GM23338 (cell line): ENCODE results near the gene LIPG. TPM values are rescaled to one million over a fixed set of nuclear protein-coding genes. Genes with fewer than 3 reads are reported as not detected.

Source experiments
- ATAC-seq: fragments of 200-7000 bp; cut with Tn5 transposase; 3 replicates; pipeline ENCODE4 v1.9.1; 2020
- DNase-seq: peaks from one replicate; pipeline ENCODE4 v3.0.0-alpha.2; 2015; ENCODE audit warnings: low spot score
- H2AFZ ChIP-seq: fragments of 200-600 bp; sonication (generic); 2 replicates; pipeline ENCODE4 v1.8.0; 2016; ENCODE audit warnings: antibody characterized with exemption, mild to moderate bottlenecking, moderate library complexity
- H3F3A ChIP-seq: fragments of 200-600 bp; sonication (generic); replicated peaks from 2 replicates; pipeline ENCODE4 v1.8.0; 2017; ENCODE audit warnings: antibody characterized with exemption, mixed run types, low read depth
- H3K27ac ChIP-seq: fragments of 200-600 bp; sonication (generic); 2 replicates; pipeline ENCODE4 v1.6.1; 2016; ENCODE audit warnings: low read depth
- H3K27me3 ChIP-seq: fragments of 200-600 bp; sonication (generic); 2 replicates; pipeline ENCODE4 v1.8.0; 2016; ENCODE audit warnings: mild to moderate bottlenecking, mixed run types, moderate library complexity; ENCODE audit not compliant: insufficient read depth
- H3K36me3 ChIP-seq: fragments of 200-600 bp; sonication (generic); 2 replicates; pipeline ENCODE4 v1.8.0; 2016; ENCODE audit warnings: mild to moderate bottlenecking; ENCODE audit not compliant: insufficient read depth
- H3K4me1 ChIP-seq: fragments of 200-600 bp; sonication (generic); 2 replicates; pipeline ENCODE4 v1.8.0; 2016; ENCODE audit warnings: mild to moderate bottlenecking, moderate library complexity; ENCODE audit not compliant: insufficient read depth
- H3K4me2 ChIP-seq: fragments of 200-600 bp; sonication (generic); 2 replicates; pipeline ENCODE4 v1.7.1; 2017; ENCODE audit warnings: mixed run types
- H3K4me3 ChIP-seq: fragments of 200-600 bp; sonication (generic); 2 replicates; pipeline ENCODE4 v1.6.1; 2016; ENCODE audit warnings: mixed run types
- H3K79me2 ChIP-seq: fragments of 200-600 bp; sonication (generic); replicated peaks from 2 replicates; pipeline ENCODE4 v1.8.0; 2017; ENCODE audit warnings: mild to moderate bottlenecking; ENCODE audit not compliant: insufficient read depth
- H3K9me2 ChIP-seq: fragments of 200-600 bp; sonication (generic); 2 replicates; pipeline ENCODE4 v1.8.0; 2017; ENCODE audit not compliant: insufficient read depth
- H4K20me1 ChIP-seq: fragments of 200-600 bp; sonication (generic); replicated peaks from 2 replicates; pipeline ENCODE4 v1.8.0; 2017; ENCODE audit warnings: mild to moderate bottlenecking; ENCODE audit not compliant: insufficient read depth
- H3K27ac Mint-ChIP-seq: 2 replicates; pipeline ENCODE4 v1.8.0; 2020; ENCODE audit warnings: inconsistent platforms, mild to moderate bottlenecking, moderate library complexity, mixed read lengths
- H3K27me3 Mint-ChIP-seq: 3 replicates; pipeline ENCODE4 v1.8.0; 2022; ENCODE audit warnings: low read depth, mild to moderate bottlenecking, moderate library complexity, mixed read lengths, inconsistent platforms; ENCODE audit not compliant: insufficient read depth, poor library complexity
- H3K36me3 Mint-ChIP-seq: 3 replicates; pipeline ENCODE4 v1.8.0; 2021; ENCODE audit warnings: low read depth, mild to moderate bottlenecking, inconsistent platforms, moderate library complexity, mixed read lengths
- H3K4me1 Mint-ChIP-seq: 3 replicates; pipeline ENCODE4 v1.8.0; 2020; ENCODE audit warnings: mild to moderate bottlenecking, inconsistent platforms, mixed read lengths
- H3K4me3 Mint-ChIP-seq: 3 replicates; pipeline ENCODE4 v1.8.0; 2021; ENCODE audit warnings: moderate library complexity, mild to moderate bottlenecking, inconsistent platforms, mixed read lengths
- H3K9me3 Mint-ChIP-seq: 3 replicates; pipeline ENCODE4 v1.8.0; 2020; ENCODE audit warnings: moderate library complexity, mild to moderate bottlenecking, inconsistent platforms, mixed read lengths
- CREB1 ChIP-seq: fragments of 250-450 bp; sonication (Bioruptor Pico); IDR thresholded peaks from 2 replicates; pipeline ENCODE4 v1.5.0; 2020; ENCODE audit warnings: low read depth, mild to moderate bottlenecking, moderate library complexity
- CTCF ChIP-seq, 2 experiments: fragments of 200-600 bp in 1 of 2; sonication (generic) in 1 of 2; conservative IDR thresholded peaks; 2 replicates each; pipeline versions ENCODE4 v1.5.1 to v1.6.1; 2016 to 2017; ENCODE audit warnings: antibody characterized with exemption in 2 of 2, low read depth in 2 of 2, mild to moderate bottlenecking in 2 of 2, moderate library complexity in 1 of 2
- ETS1 ChIP-seq: IDR thresholded peaks from 2 replicates; pipeline ENCODE4 v1.6.1; 2016; ENCODE audit warnings: antibody characterized with exemption
- NANOG ChIP-seq: IDR thresholded peaks from 2 replicates; pipeline ENCODE4 v1.6.1; 2016; ENCODE audit warnings: antibody characterized with exemption, borderline replicate concordance
- POLR2AphosphoS5 ChIP-seq: IDR thresholded peaks from 2 replicates; pipeline ENCODE4 v1.6.1; 2016; ENCODE audit warnings: antibody characterized with exemption, low read depth
- REST ChIP-seq: IDR thresholded peaks from one replicate; pipeline ENCODE4 v1.6.1; 2018; ENCODE audit warnings: antibody characterized with exemption; ENCODE audit not compliant: unreplicated experiment
- STAT1 ChIP-seq: IDR thresholded peaks from one replicate; pipeline ENCODE4 v1.6.1; 2016; ENCODE audit warnings: antibody characterized with exemption; ENCODE audit not compliant: unreplicated experiment
- ZNF114 ChIP-seq: fragments of 250-450 bp; sonication (Bioruptor Pico); IDR thresholded peaks from 2 replicates; pipeline ENCODE4 v1.5.0; 2020; ENCODE audit warnings: mild to moderate bottlenecking, moderate library complexity
- ZNF331 ChIP-seq: fragments of 250-450 bp; sonication (Bioruptor Pico); IDR thresholded peaks from 2 replicates; pipeline ENCODE4 v1.5.0; 2020; ENCODE audit warnings: low read depth, mild to moderate bottlenecking, moderate library complexity
- polyA plus RNA-seq: library from polyadenylated mRNA; unstranded; fragments of >200 nt; fragmentation: Nextera tagmentation; extraction: Ambion mirVana; gene quantifications from 2 replicates; pipeline ENCODE4 v1.2.1, GENCODE V29; 2016
- total RNA-seq: library from RNA; depleted of rRNA; stranded (reverse); fragments of >200 nt; shearing (Covaris generic); gene quantifications from 2 replicates; pipeline ENCODE4 v1.2.3, GENCODE V29; 2014

The LIPG gene
- total and polyA plus RNA-seq, 2 experiments from 2014 or later: 4.9 to 17.7 TPM

- no peak for TF ChIP-seq REST
- no peak for TF ChIP-seq CTCF (conservative IDR thresholded peaks at IDR 0.05; ENCODE audit: low read depth in 2 of 2)
- no peak for TF ChIP-seq POLR2AphosphoS5
- no peak for TF ChIP-seq NANOG
- TF ChIP-seq STAT1: no peak
- TF ChIP-seq ZNF331 (CRISPR knock-in tag): no peak
- TF ChIP-seq ZNF114: no peak
These were observed 15.6 kb upstream of the LIPG start (continued) for GRCh38 chr18:49546278-49546677.

- Mint-ChIP-seq H3K27me3 (peaks cover 1% of the 10 kb centered on the region), H3K27ac (no peak overlapping the region; the same call in 1 of the 2 replicates)
These were observed 15.1 kb upstream of the LIPG start for GRCh38 chr18:49546719-49547273.

GRCh38 chr18:49547701-49548100, 14.2 kb upstream of the LIPG start:
- H3K27ac ChIP-seq: no peak overlapping the region
- no peak overlapping the region for H3K4me3 Mint-ChIP-seq
- no peak overlapping the region for H3K27ac Mint-ChIP-seq
- H3K9me3 Mint-ChIP-seq: peaks cover 15% of the 10 kb centered on the region
- H3K4me3 ChIP-seq: no peak overlapping the region
- H3K36me3 Mint-ChIP-seq: peaks cover 9% of the 10 kb centered on the region
- no peaks in the 10 kb centered on the region; the same call in 1 of the 2 replicates for H3K4me1 ChIP-seq
- ATAC-seq (no peak), DNase-seq (no peak)
- H3K4me1 Mint-ChIP-seq: peaks cover 12% of the 10 kb centered on the region
- no peaks in the 10 kb centered on the region for H3K27me3 ChIP-seq
- no peaks in the 10 kb centered on the region for H3K27me3 Mint-ChIP-seq
- H3K79me2 ChIP-seq: no peaks in the 10 kb centered on the region
- no peak overlapping the region for H3K4me2 ChIP-seq
- no peaks in the 10 kb centered on the region for H4K20me1 ChIP-seq
- no peaks in the 10 kb centered on the region for H3F3A ChIP-seq
- H3K9me2 ChIP-seq: peaks cover 11% of the 10 kb centered on the region; the same call in 1 of the 2 replicates
- no peak overlapping the region for H2AFZ ChIP-seq
- H3K36me3 ChIP-seq: no peaks in the 10 kb centered on the region
- TF ChIP-seq ETS1 (no peak), CTCF (conservative IDR thresholded peaks at IDR 0.05; ENCODE audit: low read depth in 2 of 2) (no peak), ZNF114 (no peak), STAT1 (no peak), CREB1 (CRISPR knock-in tag) (no peak)

More at GRCh38 chr18:49546719-49547273, 15.1 kb upstream of the LIPG start:
- Histone ChIP-seq H3K9me2 (peaks cover 11% of the 10 kb centered on the region; the same call in 1 of the 2 replicates), H3F3A (no peaks in the 10 kb centered on the region), H3K27ac (no peak overlapping the region), H4K20me1 (no peaks in the 10 kb centered on the region), H3K79me2 (no peaks in the 10 kb centered on the region), H3K4me2 (no peak overlapping the region), H3K27me3 (no peaks in the 10 kb centered on the region), H3K36me3 (no peaks in the 10 kb centered on the region), H2AFZ (no peak overlapping the region), H3K4me3 (no peak overlapping the region), H3K4me1 (no peaks in the 10 kb centered on the region; the same call in 1 of the 2 replicates)
- H3K9me3 Mint-ChIP-seq: peaks cover 9% of the 10 kb centered on the region
- H3K4me3 Mint-ChIP-seq: no peak overlapping the region
- no peak for TF ChIP-seq ZNF331 (CRISPR knock-in tag)
- H3K36me3 Mint-ChIP-seq: peaks cover 5% of the 10 kb centered on the region; the same call in 2 of the 3 replicates
- peaks cover 12% of the 10 kb centered on the region for H3K4me1 Mint-ChIP-seq
- peak; percentile 49; the same call in 2 of the 3 replicates for ATAC-seq
- no peak for DNase-seq
